ENCODE measurements around the gene SMARCA2. TPM values are rescaled to one million over a fixed set of nuclear protein-coding genes. Genes with fewer than 3 reads are reported as not detected.

Gene SMARCA2
- total and polyA plus RNA-seq, 5 experiments from 2014 or later: 36.1 to 238 (median 78.7) TPM

DNA sequence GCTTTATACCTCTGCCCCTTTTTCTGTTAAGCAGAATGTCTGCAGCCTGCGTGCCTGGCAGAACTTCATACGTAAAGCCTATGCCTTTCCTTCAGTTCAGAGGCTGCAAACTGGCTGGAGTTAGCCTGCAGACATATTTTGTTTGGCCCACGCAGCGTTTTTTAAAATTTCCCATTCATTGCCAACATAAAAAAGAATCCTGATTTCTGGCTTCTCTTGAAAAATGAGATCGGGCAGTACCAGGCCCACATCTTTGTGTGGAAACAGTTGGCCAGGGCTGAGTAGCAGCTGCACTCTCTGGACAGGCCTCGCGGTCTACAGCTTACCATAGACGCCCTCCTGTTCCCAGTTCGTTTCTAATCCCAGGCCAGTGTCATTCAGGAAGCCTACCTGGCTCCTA, 104.4 kb downstream of the SMARCA2 start:
- Mint-ChIP-seq H3K27ac (peak overlapping the region in 1 of 10 donors; percentile 49), H3K4me3 (no peak overlapping the region), H3K9me3 (no peaks in the 10 kb centered on the region), H3K27me3 (no peaks in the 10 kb centered on the region), H3K36me3 (peaks cover 12 to 95% (median 47%) of the 10 kb centered on the region in 3 donors), H3K4me1 (peaks cover 8 to 13% (median 11%) of the 10 kb centered on the region in 4 donors)
- ATAC-seq (no peak), DNase-seq (no peak)
- POLR2A ChIA-PET: no interaction called here

DNA sequence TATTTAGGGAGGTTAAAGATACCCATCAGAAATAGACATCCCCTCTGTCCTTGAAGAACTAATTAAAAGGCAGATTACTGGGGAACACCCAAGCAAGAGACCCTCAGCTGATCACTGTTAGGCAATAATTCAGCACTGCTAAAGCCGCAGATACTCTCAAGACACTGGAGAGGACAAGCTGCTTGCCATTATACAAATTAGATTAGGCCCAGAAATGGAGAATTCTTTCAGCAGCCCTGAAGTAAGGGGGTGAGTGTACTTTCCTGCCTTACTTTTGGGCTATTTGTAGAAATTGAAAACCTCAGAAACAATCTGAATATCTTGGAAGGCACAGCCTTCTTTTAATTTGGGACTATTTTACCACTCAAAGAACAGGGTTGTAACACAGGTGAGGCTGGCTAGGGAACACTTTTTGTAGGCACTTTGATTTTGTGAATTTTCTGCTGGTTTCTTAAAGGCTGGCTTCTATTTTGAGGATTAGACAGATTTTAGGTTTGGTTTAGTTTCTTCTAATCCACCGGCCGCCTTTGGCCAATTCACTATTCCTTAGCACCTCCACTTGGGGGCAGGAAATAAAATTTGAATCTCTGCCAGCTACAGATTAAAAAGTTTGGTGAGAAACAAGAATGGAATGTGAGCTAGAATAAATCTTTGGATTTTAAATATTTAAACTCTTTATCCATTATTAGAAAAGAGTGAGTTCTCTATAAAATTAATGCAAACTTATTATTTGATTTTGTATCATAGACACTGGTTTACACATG, 106.0 kb downstream of the SMARCA2 start:
- H3K4me3 Mint-ChIP-seq: no peak overlapping the region
- H3K27ac Mint-ChIP-seq: peak overlapping the region in 5 of 10 donors; percentile 7 to 75 (median 18)
- peaks cover 14 to 98% (median 47%) of the 10 kb centered on the region in 3 donors for H3K36me3 Mint-ChIP-seq
- peaks cover 14 to 28% (median 25%) of the 10 kb centered on the region in 4 donors for H3K4me1 Mint-ChIP-seq
- H3K9me3 Mint-ChIP-seq: no peaks in the 10 kb centered on the region
- no peaks in the 10 kb centered on the region for H3K27me3 Mint-ChIP-seq
- no peak for ATAC-seq
- POLR2A ChIA-PET: no interaction called here
- no peak for DNase-seq

DNA sequence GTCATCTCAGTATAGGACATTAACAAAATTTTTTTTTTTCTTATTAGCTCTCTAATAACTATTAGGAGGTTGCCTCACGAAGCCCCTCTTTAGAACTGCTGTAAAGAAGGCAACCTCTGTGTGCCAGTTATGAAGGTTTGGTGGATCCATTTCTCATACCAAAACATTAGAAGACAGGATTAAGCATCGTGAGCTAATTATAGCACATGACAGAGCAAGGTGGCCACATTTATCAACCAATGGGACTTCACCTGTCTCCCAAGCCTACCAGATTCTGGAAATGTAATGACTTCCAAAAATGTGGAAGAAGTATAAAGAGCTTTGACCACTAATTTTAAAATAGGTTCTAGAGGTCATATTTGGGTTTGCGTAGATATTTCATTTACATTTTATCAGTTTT, 107.2 kb downstream of the SMARCA2 start:
- H3K4me1 Mint-ChIP-seq: peaks cover 20 to 40% (median 37%) of the 10 kb centered on the region in 4 donors
- H3K27me3 Mint-ChIP-seq: no peaks in the 10 kb centered on the region
- H3K9me3 Mint-ChIP-seq: no peaks in the 10 kb centered on the region
- ATAC-seq (no peak), DNase-seq (no peak)
- POLR2A ChIA-PET: interaction anchor here (0.7 kb wide), 1 partner anchor 9 kb away, joined by 3 read pairs; no protein-coding TSS in a partner anchor
- peaks cover 19 to 98% (median 37%) of the 10 kb centered on the region in 3 donors for H3K36me3 Mint-ChIP-seq
- no peak overlapping the region for H3K4me3 Mint-ChIP-seq
- H3K27ac Mint-ChIP-seq: peak overlapping the region in 2 of 10 donors; percentile 15 to 61

DNA sequence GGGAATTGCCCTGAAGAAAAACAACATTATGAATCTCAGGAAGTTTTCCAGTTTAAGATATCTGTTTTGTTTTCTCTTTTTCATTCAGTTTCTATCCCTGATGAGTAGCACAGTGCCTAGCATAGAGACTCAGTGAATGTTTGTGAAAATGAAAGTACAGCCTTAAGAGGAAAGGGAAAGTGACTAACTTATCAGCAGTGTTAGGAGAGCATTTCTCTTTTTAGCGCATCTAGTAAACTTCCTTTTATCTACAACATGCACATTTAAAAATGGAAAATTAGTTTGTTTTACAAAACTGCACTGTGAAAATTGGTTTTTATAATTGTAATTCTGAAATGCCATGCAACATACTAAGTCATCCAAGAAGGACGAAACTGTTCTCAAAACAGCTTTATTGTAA, 110.8 kb downstream of the SMARCA2 start:
- H3K36me3 Mint-ChIP-seq: peaks cover 10 to 96% (median 27%) of the 10 kb centered on the region in 3 donors
- H3K27me3 Mint-ChIP-seq: no peaks in the 10 kb centered on the region
- POLR2A ChIA-PET: no interaction called here
- DNase-seq (no peak), ATAC-seq (peak in 1 of 2 donors; percentile 38)
- H3K4me1 Mint-ChIP-seq: peaks cover 28 to 62% (median 54%) of the 10 kb centered on the region in 4 donors
- H3K27ac Mint-ChIP-seq: peak overlapping the region in 8 of 10 donors; percentile 53 to 79 (median 70)
- H3K4me3 Mint-ChIP-seq: peak overlapping the region in 4 of 10 donors; percentile 26 to 49 (median 36)
- no peaks in the 10 kb centered on the region for H3K9me3 Mint-ChIP-seq

DNA sequence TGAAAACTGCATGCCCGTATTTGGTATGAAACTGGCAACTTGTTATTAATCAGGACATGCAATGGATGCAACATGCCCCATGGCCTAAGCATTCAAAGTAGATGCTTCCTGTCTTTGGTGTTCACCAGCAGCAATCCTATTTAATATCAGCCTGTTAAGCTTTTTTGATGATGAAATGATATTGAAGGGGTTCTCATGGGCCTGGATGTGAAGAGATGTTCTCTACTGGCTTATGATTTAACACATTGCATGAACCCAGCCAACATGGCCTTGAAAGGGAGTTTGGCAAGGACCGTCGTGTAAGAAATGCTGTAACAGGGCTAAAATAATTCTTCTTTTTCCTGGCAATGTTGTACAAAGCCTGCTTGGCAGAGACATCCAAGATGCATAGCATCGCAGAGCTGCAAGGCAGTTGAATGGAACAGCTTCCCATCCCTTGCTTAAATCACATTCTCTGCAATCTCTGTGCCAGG, 111.2 kb downstream of the SMARCA2 start:
- H3K27me3 Mint-ChIP-seq: no peaks in the 10 kb centered on the region
- H3K4me1 Mint-ChIP-seq: peaks cover 33 to 67% (median 59%) of the 10 kb centered on the region in 4 donors
- POLR2A ChIA-PET: no interaction called here
- no peak for ATAC-seq
- peak overlapping the region in 9 of 10 donors; percentile 16 to 84 (median 76) for H3K27ac Mint-ChIP-seq
- H3K4me3 Mint-ChIP-seq: peak overlapping the region in 2 of 10 donors; percentile 33 to 49
- H3K9me3 Mint-ChIP-seq: no peaks in the 10 kb centered on the region
- peaks cover 10 to 96% (median 27%) of the 10 kb centered on the region in 3 donors for H3K36me3 Mint-ChIP-seq
- DNase-seq: no peak

DNA sequence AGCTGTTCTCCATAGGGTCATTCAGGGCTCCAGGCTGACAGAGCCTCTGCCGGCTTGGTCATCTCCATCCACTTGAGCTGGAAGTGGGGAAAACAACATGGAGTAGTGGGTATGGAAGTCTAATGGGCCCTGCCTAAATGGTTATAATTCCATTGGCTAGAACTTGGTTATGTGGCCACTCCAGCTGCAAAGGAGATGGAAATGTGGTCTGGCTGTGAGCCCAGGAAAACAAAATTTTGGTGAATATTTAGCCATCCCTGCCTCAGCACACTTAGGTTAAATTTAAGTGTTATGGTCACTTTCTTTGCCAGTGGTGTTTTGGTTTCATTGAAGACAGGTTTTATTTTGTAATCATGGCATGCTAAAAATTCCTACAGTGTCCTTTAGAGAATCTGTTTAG, 112.3 kb downstream of the SMARCA2 start:
- no peaks in the 10 kb centered on the region for H3K27me3 Mint-ChIP-seq
- H3K36me3 Mint-ChIP-seq: peaks cover 10 to 98% (median 27%) of the 10 kb centered on the region in 3 donors
- H3K4me1 Mint-ChIP-seq: peaks cover 34 to 78% (median 63%) of the 10 kb centered on the region in 4 donors
- no peak overlapping the region for H3K4me3 Mint-ChIP-seq
- H3K27ac Mint-ChIP-seq: peak overlapping the region in 8 of 10 donors; percentile 0 to 79 (median 36)
- POLR2A ChIA-PET: no interaction called here
- DNase-seq: no peak
- H3K9me3 Mint-ChIP-seq: no peaks in the 10 kb centered on the region
- no peak for ATAC-seq

DNA sequence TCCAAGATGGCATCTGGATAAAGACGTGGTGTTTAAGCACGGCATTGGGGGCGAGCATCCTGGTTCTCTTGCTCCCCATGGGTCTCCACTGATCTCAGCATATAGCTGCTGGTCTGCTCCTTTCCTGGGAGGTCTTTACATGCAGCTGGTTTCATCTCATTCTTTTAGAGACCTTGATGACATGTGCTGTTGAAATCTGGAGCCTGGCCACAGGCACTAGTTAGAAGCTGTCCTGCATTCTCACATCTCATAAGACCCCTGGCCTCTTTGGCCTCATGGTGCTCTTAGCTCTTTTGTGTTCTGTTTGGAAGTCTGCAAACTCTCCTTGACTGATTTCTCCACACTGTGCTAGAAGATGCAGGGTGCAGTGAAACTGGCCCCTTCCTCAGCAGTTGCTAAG, 113.0 kb downstream of the SMARCA2 start:
- DNase-seq: no peak
- H3K9me3 Mint-ChIP-seq: no peaks in the 10 kb centered on the region
- H3K4me1 Mint-ChIP-seq: peaks cover 34 to 78% (median 64%) of the 10 kb centered on the region in 4 donors
- ATAC-seq: no peak
- no peaks in the 10 kb centered on the region for H3K27me3 Mint-ChIP-seq
- H3K4me3 Mint-ChIP-seq: peak overlapping the region in 2 of 10 donors; percentile 20 to 43
- peaks cover 10 to 92% (median 25%) of the 10 kb centered on the region in 3 donors for H3K36me3 Mint-ChIP-seq
- peak overlapping the region in 9 of 10 donors; percentile 8 to 81 (median 58) for H3K27ac Mint-ChIP-seq
- POLR2A ChIA-PET: no interaction called here

DNA sequence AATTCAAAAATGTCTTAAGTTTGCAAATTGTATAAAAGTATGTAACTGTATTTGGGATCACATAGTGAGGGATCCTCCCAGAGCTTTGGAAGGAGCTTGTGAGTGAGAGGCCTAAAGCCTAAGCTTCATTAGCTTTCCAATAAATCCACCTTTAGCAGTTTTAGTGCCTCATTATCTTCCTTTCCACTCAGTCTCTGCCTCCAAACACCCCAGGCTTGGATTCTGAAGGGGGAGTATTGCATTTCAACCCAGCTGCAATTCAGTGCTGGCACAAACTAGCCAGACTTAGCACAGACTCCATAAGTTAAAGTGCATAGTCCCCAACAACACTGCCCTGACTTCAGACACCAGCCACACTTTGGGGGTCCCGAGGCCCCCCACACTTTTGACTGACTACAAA, 113.5 kb downstream of the SMARCA2 start:
- Mint-ChIP-seq H3K4me3 (no peak overlapping the region), H3K27ac (peak overlapping the region in 5 of 10 donors; percentile 29 to 81 (median 41)), H3K9me3 (no peaks in the 10 kb centered on the region), H3K36me3 (peaks cover 10 to 91% (median 24%) of the 10 kb centered on the region in 3 donors), H3K4me1 (peaks cover 33 to 75% (median 64%) of the 10 kb centered on the region in 4 donors), H3K27me3 (no peaks in the 10 kb centered on the region)
- ATAC-seq (no peak), DNase-seq (no peak)
- POLR2A ChIA-PET: no interaction called here

DNA sequence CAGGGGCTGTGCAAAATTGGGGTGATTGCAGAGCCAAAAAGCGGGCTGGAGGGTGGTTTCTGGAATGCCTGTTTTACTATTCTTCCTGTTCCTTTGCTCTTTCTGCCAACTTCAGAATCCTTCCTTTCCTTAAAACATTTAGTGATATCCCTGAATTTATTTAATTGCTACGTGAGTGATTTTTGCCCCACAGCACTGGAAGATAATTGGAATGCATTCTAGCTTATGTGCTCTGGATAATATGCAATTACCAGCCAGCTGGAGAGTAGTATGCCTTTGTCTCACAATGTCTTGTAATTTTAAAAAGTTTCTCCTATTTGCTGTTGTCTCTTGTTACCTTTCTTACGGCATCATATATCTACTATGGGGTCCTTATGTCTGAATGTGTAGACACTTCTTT, 115.8 kb downstream of the SMARCA2 start:
- POLR2A ChIA-PET: no interaction called here
- Mint-ChIP-seq H3K27ac (peak overlapping the region in 5 of 10 donors; percentile 8 to 52 (median 32)), H3K4me1 (peaks cover 24 to 58% (median 46%) of the 10 kb centered on the region in 4 donors), H3K9me3 (no peaks in the 10 kb centered on the region), H3K27me3 (no peaks in the 10 kb centered on the region), H3K4me3 (peak overlapping the region in 1 of 10 donors; percentile 8), H3K36me3 (peaks cover 10 to 91% (median 23%) of the 10 kb centered on the region in 3 donors)
- DNase-seq (no peak), ATAC-seq (no peak)

DNA sequence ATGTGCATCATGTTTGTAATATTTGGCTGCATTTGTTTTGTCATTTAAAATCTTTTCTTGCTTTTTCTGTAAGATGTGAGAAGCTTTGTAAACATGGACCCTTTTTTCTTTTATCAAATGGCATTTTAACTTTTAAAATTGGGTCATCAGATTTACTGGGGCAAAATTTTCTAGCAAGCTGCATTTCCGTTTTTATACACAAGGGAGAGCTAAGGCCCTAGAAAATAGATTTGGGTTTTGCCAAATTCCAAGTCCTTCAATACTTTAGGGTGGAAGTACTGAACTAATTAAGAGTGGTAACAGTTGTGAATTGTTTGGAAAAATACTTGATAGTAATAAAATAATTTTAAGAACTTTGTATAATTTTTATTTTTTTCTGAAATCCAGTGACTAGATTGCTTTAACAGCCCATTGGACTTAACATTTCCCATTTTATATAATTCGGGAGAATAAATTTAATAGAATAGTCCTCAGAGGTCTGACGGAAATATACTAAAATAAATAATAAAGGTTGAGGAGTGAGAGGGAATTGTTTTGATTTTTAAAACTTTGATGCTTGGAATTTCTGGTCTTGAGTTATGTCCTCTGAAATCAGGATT, 117.4 kb downstream of the SMARCA2 start:
- Mint-ChIP-seq H3K36me3 (peaks cover 9 to 91% (median 25%) of the 10 kb centered on the region in 3 donors), H3K27ac (peak overlapping the region in 1 of 10 donors; percentile 51), H3K27me3 (no peaks in the 10 kb centered on the region), H3K4me3 (no peak overlapping the region), H3K4me1 (peaks cover 21 to 48% (median 38%) of the 10 kb centered on the region in 4 donors), H3K9me3 (no peaks in the 10 kb centered on the region)
- DNase-seq (peak in 1 of 10 donors; percentile 4), ATAC-seq (no peak)
- POLR2A ChIA-PET: no interaction called here

DNA sequence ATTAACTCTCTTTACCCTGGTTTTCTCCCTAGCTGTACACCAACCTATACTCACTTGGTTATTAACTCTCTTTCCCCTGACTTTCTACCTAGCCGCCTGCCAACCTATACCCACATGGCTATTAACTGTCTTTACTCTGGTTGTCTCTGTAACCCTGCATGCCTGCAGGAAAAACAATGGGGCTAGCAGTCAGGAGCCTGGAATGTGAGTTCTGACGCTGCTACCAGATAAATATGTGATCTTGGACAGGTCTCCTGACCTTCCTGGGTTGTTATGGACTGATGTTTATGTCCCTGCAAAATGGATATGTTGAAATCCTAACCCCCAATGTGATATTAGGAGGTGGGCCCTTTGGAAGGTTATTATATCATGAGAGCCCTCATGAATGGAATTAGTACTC, 119.2 kb downstream of the SMARCA2 start:
- Mint-ChIP-seq H3K27me3 (no peaks in the 10 kb centered on the region), H3K9me3 (no peaks in the 10 kb centered on the region), H3K36me3 (peaks cover 12 to 89% (median 30%) of the 10 kb centered on the region in 3 donors), H3K27ac (peak overlapping the region in 4 of 10 donors; percentile 21 to 81 (median 41)), H3K4me3 (peak overlapping the region in 1 of 10 donors; percentile 22), H3K4me1 (peaks cover 25 to 46% (median 39%) of the 10 kb centered on the region in 4 donors)
- ATAC-seq (no peak), DNase-seq (no peak)
- POLR2A ChIA-PET: interaction anchor here (0.6 kb wide), 1 partner anchor 23 kb away, joined by 4 read pairs; no protein-coding TSS in a partner anchor

DNA sequence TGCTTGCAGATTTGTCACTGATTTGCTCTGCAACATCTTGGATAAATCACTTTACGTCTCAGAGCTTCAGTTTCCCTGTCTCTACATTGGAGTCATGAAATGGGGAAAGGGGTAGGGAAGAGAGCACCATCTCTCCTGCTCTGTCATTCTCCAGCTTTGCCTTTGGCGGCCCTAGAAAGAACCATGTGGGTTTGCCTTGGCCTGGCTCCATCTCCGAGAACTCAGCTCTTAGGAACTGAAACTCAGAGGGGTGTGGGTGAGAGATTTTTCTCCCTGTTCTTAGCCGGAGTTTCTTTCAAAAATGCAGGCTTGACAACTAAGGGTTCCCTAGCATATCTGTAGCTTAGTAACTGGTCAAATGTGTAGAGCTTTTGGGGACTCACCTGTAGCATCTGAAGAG, 123.5 kb downstream of the SMARCA2 start:
- Mint-ChIP-seq H3K9me3 (no peaks in the 10 kb centered on the region), H3K4me1 (peaks cover 29 to 60% (median 53%) of the 10 kb centered on the region in 4 donors), H3K27ac (peak overlapping the region in 4 of 10 donors; percentile 26 to 56 (median 42)), H3K27me3 (no peaks in the 10 kb centered on the region), H3K36me3 (peaks cover 18 to 90% (median 36%) of the 10 kb centered on the region in 3 donors), H3K4me3 (no peak overlapping the region)
- POLR2A ChIA-PET: no interaction called here
- no peak for ATAC-seq
- no peak for DNase-seq
